GM21786 (cell line): ENCODE data around the gene SYT5.
"Not testable (repeated sequence)": the region's sequence is repeated elsewhere in the genome, so short reads cannot be mapped to it uniquely, and the experiment has no call there.

Experiments used
- ATAC-seq: cut with Tn5 transposase; IDR thresholded peaks from one replicate; pipeline ENCODE4 v1.9.1; 2021; ENCODE audit not compliant: unreplicated experiment

The SYT5 gene

GRCh38 chr19:55179606-55180484 is at the start of gene SYT5:
TSS of gene SYT5 (minus strand) at chr19:55180289. CDS start at chr19:55179041, 1,248 bp downstream.
- no peak for ATAC-seq

DNA sequence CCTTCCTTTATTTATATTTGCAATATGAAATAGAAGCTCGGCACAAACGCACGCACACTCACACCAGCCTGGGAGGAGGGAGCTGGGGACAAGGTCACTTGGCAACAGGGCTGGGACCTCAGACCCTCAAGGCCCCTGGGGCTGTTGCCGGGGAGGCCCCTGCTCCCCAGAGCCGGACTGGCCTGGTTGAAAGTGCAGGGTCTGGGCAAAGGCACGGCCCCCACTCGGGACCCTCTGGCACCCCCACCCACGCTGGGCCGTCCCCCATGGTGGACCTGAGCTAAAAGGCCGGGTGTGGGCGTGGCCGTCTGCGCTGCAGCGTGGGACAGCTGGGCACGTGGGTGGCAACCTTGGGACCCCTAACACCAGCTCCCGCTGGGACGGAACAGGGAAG is 49.7 kb upstream of the SYT5 start:
- no peak for ATAC-seq

GRCh38 chr19:55229145-55229788 is 49.2 kb upstream of the SYT5 start:
- ATAC-seq = no peak

DNA sequence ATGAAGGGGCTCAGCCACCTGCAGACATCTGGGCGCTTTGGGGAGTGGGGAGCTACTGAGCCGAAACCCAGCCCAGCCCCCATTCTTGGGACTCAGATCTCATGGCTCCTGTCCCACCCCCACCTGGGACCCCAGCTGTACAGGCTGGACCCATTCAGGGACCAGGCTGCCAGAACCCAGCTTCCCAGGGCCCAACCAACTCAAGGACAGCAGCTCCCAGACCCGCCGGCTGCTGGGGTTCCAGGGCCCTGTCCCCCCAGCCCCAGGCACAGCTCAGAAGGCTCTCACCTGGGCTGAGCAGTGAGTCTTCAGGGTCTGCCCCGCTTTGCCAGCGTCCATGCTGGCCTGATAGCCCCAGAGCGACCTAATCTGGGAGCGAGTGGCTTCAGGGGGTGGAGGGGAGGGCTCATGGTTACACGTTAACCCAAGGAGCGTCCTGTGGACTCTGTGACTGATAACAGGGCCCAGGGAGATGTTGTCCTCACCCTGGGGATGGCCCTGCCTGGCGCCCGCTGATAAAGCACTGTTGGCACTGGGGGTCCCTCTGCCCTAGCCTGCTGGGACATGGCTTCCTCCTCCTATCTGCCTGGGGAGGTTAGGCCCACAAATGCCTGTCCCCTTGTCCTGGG is 48.4 kb upstream of the SYT5 start, which contains the start of gene TMEM86B:
Gene TMEM86B (minus strand): TSS at position 361 of the 629 bp plus-strand sequence. CDS start 22 bp downstream, at position 339.
- no peak for ATAC-seq

DNA sequence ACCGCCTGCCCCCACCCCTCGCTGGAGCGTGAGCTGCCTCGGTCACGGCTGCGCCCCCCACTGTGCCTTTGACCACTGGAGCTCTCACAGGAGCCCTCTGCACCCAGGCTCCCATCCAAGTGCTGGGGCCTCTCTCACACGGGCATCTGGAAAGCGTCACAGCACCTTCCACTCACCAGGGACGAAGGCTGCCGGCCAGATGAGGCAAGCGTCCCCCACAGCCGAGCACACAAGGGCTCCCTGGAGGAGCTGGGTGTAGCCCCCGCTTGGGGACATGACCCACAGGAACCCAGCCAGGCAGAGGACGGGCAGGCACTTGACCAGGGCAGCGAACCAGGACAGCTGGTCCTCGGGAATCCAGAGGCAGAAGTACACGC is 47.9 kb upstream of the SYT5 start:
- no peak for ATAC-seq

GRCh38 chr19:55227241-55228014 is 47.3 kb upstream of the SYT5 start:
- no peak for ATAC-seq

DNA sequence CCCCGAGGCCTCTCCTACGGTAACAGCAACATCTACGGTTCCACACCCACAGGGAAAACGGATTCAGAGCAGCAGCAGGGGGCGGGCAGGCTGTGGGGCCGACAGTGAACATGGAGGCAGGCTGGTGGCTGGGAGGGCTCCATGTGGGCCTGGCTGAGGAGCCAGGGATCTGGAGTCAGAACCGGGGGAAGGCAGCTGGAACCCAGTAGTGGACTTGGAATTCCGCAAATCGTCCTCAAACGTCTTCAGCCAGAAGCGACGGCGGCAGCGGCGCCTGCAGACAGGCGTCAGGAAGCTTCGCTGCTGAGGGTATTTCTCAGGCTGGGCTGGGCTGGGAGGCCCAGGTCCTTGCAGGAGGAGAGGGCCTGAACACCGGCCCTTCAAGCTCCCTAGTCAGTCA is 46.7 kb upstream of the SYT5 start:
- ATAC-seq = no peak

GRCh38 chr19:55226273-55226672 is 46.2 kb upstream of the SYT5 start:
- no peak for ATAC-seq

DNA sequence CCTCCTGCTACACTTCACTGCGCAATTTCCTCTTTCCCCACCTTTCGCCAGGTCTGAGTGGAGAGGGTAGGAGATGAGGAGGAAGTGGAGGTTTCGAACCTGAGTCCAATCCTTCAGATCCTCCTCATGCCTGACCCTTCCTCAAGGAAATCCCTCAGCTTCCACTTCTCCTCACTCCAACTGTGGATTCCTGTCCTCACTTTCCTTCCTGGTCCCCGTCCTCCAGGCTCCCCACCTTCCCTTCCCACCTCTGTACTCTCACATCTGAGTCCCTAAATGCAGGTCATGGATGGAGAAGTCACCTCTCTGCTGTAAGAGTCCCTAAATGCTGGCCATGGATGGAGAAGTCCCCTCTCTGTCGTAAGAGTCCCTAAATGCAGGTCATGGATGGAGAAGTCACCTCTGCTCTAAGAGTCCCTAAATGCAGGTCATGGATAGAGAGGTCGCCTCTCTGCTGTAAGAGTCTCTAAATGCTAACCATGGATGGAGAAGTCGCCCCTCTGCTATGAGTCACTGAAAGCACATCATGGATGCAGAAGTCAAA is 45.4 kb upstream of the SYT5 start:
- ATAC-seq = no peak

GRCh38 chr19:55224679-55225414 is 44.8 kb upstream of the SYT5 start:
- ATAC-seq = not testable (repeated sequence)

DNA sequence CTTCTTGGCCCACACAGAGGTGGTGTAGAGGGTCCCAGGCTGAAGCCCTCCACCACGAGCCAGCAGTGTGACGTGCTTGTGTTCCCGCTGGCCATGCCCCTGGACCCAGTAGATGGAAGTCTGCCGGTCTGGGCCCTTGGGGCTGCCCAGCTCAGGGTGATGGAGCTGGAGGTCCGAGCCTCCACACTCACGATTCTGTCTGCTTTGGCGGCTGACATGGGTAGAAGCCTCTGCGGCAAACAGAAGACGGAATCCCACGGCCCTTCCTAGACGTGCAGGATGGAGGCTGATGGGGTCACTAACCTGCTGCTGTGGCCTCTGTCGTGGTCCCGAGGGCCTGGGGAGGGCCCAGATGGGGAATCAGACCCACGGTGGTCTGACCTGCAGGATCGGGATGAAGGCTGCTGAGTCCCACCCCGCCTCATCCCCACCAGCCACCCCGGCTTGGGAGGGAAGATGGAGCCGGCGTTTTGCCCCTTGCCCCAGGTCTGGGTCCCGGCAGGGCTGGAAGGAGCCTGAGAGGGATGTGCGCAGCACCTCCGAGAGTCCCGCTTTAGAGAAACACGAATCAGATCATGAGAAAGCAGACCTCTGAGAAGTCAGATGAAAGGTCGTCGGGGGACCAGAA is 44.1 kb upstream of the SYT5 start:
- ATAC-seq = no peak

DNA sequence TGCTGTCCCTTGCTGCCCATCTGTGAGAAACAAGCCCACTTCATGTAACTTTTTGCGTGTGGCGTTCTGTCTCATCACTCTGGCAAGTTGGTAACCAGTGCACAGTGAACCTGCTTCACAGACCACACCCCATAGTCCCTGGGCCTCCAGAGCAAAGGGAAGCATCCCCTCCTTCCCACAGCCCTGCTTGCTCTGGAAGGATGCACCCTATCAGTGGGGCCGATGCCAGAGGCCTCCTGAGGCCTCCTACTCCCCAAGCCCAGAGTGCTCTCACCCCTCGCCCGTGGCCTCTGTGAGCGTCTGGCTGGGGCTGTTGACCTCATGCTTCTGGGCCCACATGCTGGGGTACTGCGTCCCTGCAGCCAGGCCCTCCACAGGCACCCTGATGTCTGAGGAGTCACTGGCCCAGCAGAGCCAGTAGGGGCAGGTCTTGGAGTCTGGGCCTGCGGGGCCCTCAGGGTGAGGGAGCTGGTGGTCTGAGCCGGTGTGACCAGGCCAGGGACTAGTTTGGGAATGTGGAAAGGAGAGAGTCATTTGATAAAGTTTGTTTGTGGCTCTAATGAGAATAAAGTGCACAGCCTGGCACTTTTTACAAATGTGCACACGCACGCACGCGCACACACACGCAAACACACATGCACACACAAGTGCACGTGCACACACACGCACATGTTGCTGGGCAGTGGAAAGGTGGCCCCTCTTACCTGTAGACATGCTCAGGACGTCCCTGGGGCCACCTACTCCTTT is 43.4 kb upstream of the SYT5 start:
- no peak for ATAC-seq

DNA sequence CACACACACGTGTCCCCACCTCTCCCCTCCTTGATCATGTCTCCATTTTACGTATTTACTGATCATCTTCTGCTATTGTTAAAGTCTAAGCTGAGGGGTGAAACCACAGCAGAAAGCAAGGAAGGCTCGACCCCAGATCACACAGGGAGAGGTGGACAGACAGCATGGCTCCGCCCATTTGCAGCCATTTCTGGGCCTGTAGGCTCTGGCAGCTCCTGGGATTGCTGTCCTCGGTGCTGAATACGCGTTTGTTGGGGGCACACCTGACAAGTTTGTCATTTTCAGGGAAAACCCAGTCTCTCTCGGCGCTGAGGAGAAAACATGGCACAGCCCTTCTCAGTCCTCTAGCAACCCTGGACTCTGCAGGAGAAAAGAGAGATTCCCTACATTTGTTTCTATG is 40.4 kb upstream of the SYT5 start:
- ATAC-seq = no peak

DNA sequence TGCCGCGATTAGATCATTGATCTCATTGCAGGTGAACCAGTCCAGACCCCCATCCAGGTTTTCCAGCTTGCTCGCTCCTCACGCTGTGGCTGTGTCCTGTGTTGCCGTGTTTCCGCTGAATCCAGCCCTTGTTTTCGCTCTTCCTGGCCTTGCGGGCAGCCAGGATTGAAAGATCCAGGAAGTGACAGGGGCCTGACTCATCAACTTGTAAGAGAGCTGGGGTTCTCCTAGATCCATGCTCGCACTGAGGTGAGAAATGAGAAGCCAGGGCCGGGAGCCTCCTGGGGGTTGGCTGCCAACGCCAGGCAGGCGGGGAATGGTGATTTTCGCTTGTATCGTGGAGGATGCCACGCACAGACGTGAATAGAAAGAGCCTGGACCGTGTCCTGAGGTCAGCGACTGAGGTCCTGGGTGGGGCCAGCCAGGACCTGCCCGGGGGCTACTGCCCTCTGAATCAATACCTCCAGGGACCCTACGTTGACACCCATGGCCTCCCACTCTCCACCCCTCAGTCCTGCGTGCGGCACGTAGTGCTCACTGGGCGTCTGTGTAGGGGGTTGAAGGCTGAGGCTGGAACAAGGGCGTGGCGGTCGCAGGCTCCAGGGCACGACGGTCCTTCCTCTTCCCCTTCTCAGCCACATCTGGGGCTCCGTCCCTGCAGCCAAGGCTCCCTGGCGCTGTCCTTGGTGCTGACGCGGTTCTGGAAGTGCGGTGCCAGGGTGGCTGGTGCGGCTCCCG is 36.5 kb upstream of the SYT5 start:
- ATAC-seq = no peak

- ATAC-seq = no peak
Observed at GRCh38 chr19:55213547-55213946, 33.5 kb upstream of the SYT5 start.

DNA sequence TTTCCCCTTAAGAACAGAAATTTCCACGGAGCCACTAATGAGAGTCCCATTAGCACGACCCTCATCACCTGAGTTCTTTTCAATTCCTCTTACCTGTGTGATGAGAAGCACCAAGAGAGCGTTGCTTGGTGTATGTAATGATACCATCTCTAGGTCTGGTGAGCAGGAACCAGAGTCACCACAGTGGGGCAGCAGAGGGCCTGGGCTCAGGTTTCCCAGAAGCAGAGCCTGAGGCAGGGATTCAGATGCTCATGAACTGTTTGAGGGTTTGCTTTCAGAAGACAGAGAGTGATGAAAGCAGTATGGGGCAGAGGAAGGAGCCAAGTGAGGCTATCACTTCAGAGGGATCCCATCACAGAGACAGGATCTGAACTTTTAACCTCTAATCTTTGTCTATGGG is 32.4 kb upstream of the SYT5 start:
- ATAC-seq = no peak

GRCh38 chr19:55209693-55210472 is 29.8 kb upstream of the SYT5 start:
- ATAC-seq = no peak
